Hematopoietic multipotent progenitor cell treated with erythropoietin and hydrocortisone succinate and interleukin-3 and kit ligand, for 8 days (in vitro differentiated cells): ENCODE results near the gene KCTD18.

ENCODE experiments used
- DNase-seq: peaks from one replicate; pipeline ENCODE4 v3.0.0-alpha.2; 2015

KCTD18 gene

DNA sequence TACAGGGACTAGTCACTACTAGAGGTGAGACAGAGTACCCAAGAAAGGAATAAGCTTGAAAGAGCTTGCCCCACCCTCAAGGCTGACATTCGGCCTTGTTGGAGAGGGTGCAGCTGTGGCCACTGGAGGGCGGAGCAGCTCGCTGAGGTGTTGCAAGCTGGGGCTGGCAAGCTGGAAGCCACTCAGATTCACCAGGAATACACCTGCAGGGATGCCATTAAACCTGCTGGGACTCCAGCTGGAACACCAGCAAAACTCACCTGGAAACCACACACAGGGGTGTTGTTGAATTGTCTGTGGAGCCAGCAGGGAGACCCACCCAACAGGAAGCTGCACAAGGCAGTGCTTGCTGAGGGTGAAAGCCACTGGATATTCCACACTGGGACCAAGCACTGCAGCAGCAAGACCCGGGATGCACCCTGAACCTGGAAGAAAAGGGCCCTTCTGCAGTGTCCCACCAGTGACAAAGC is 26.1 kb downstream of the KCTD18 start:
- DNase-seq, result peak; percentile 36

DNA sequence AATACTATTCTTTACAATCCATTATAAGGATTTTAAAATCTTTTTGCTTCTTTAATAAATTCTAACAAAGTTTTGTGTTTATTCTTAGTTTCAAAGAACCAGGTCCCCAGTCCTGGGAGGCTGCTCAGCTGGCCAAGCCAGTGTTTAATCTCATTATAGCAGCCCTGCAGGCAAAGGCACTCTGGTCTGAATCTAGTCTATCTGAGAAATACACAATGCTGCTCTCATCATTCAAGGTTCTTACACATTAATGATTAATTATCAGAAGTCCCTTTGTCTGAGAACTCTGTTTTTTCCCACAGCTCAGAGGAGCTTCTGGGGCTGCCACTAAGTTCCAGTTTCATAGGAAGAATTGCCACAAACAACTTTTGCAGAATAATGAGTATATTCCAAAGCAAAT is 27.7 kb downstream of the KCTD18 start:
- no peak for DNase-seq

DNA sequence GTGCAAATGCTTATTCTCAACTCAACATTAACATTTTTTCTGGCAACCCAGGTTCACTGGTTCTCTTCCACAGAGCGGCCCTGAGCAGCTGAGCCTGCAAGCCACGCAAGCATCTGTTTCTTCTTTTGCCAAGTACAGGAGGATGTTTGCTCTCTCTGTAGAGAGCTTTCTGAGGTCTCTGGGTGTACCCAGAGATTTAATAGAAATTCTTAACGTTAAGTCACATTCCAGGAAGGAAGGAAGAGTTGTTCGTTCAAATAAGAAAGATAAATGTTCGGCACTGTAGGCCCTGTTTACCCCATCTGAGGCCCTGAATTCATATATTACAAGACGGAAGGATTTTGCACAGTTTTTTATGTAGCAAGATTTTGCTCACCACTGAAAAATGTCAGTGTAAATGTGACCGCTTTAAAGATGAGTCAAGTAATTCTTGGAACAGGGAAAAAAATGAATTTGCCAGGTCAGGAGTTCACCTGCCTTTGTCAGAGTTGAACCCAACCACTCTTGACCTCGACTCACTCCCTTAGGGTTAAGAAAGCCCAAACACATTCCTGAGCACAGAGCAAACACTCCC is 30.1 kb downstream of the KCTD18 start:
- no peak for DNase-seq

DNA sequence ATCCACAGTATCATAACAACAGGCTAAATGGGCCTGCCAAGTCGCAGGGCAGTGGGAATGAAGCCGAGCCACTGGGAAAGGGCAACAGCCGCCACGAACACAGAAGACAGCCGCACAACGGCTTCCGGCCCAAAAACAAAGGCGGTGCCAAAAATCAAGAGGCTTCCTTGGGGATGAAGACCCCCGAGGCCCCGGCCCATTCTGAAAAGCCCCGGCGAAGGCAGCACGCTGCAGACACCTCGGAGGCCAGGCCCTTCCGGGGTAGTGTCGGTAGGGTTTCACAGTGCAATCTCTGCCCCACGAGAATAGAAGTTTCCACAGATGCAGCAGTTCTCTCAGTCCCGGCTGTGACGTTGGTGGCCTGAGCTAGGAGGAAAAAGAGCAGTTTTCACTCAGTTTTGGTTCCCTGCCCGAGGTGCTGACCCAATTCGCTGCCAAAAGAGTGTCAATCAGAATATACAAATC is 32.2 kb downstream of the KCTD18 start:
- no peak for DNase-seq

DNA sequence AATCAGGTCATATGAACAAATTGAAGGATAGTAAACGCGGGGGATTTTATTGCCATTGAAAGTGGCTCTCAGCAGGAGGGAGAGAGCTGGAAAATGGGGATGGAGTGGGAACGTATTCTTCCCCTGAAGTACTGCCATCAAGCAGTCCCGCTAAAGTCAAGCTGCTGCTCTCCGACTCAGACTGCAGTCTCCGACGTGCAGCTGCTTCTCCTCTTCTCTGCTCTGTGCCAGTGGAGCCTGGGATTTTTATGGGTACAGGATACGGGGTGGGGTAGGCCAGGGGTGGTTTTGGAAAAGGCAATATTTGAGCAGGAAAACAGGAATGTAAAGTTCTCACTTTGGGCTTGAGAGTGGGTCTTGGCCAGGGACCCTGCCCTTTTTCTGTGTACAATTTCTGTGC is 33.0 kb downstream of the KCTD18 start:
- DNase-seq, result no peak

DNA sequence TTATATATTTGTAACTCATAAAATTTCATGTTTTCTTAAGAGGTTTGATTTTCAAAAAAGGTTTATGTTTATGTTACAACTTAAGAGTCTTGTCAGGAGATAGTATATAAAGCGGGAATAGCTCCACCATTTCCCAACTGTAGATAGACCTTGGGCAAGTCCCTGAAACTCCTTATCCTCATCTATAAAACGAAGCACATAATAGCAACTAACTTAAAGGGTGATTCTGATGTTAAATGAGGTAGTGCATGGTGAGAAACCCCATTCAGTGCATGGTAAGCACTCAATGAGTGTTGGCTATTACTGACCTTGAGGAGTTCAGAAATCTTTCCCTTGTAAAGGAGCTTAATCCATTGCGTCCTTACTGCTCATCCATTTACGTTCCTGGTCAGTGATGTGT is 34.1 kb downstream of the KCTD18 start:
- no peak for DNase-seq

DNA sequence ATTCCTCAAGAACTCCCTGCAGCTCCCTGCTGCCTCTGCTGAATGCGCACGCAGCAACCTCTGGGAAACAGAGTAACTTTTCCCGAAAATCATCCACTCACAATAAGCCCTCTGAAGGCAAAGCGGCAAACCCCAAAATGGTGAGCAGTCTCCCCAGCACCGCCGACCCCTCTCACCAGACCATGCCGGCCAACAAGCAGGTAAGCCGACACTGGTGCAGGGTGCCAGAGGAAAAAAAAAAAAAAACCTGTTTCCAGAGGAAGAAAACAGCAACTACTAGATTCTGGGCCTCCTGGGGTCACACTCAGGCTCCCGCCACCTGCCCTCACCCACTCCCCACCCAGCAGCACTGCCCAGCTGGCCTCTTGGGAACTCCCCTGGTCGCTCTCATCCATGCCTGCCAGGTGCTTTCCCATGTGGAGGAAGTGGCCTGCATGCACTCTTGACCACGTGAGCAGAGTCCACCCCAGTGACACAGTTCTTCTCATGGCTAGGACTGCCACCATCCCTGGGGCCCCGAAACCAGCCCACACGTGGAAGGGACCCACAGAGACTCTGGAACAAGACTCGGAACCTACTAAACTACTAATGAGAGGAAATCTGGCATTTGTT is 36.9 kb downstream of the KCTD18 start:
- DNase-seq, result no peak

DNA sequence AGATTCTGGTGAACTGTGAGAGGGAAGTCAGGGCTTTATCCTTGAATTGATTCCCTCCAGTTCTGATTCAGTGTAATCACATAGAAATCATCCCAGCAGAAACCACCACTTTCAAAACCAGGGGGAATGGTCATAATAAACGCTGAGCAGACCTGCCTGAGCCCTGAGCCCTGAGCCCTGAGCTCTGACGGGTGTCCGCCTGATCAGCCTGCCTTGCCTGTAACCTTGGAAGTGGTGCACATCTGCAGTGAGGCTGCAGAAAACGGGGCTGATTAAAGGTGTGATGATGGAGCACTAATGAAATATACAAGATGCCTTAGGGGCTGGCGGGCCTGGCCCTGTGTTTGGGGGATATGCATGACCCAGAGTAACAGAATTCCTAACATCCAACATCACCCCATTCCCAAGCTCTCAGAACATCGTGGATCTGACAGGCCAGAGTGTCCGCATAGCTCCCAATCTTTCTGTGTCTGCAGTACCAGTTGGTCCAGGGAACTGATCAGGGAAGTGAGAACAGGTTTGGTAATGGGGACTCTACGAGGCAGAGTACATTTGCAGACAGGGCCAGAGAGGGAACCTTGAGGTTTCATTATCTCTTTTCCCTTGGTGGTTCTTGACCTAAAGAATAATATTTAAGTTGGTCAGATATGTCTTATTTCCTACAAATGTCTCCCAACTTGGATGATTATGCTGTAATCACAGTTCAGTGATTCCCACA is 37.8 kb downstream of the KCTD18 start:
- no peak for DNase-seq

DNA sequence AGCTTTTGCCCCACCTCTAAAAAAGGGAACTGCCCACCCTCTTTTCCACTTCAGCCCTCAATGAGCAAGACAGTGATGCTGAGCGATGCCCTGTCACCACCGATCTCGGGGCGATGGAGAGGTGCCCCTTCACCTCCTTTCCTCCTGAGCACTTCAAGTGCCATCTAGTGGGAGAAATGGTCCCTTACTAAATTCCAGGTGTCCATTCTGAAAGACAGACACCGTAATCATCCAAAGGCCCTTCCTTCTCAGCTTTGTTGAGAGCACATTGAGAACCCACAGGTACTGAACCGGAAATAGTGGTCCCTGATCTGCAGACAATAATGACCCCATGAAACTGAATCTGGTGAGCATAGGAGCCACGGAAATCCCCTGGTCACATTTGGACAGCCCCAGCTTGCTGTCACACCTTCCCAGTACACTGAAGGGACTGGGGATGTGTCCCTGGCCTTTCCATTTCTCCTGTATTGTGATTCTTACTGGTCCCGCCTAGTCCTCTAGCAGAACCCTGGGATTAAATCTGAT is 38.5 kb downstream of the KCTD18 start:
- peak; percentile 48 for DNase-seq

DNA sequence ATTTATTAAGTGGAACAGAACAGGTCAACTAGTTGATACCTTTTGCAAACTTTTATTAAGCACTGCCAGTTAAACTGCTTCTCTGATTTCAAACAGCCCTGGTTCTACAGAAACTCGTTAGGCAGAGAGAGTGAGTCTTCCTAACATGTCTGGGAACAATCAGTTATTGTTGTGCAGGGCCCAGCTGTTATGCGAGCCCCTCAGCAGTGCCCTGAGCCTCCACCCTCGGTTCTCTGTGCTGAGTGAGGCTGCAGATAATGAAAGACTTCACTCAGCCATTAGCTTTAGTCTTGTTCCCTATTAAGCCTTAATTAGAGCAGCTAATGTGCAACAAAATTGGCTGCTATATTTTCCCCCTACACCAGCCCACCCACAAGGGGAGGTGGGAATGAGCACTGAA is 39.6 kb downstream of the KCTD18 start:
- DNase-seq, result no peak

DNA sequence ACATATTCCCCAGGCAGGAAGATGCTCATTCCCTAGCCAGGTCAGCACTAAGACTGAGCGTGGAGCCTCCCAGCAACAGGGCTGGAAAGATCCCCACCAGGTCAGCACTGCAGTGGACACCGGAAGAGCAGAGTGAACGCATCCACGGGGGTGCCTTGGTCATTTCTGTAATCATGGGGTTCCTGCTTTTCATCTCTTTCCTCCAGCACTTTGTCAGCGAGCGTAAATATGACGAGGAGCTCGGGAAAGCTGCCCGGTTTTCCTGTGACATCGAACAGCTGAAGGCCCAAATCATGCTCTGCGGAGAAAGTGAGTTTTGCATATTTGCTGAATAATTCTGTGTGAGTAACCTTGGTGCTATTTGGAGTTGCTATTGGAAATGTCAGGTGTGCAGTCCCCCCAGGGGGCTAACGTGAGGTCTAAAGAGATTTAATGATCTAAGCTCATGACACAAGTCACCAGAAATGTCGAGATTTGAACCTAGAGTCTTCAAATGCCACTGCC is 40.1 kb downstream of the KCTD18 start:
- DNase-seq, result no peak

DNA sequence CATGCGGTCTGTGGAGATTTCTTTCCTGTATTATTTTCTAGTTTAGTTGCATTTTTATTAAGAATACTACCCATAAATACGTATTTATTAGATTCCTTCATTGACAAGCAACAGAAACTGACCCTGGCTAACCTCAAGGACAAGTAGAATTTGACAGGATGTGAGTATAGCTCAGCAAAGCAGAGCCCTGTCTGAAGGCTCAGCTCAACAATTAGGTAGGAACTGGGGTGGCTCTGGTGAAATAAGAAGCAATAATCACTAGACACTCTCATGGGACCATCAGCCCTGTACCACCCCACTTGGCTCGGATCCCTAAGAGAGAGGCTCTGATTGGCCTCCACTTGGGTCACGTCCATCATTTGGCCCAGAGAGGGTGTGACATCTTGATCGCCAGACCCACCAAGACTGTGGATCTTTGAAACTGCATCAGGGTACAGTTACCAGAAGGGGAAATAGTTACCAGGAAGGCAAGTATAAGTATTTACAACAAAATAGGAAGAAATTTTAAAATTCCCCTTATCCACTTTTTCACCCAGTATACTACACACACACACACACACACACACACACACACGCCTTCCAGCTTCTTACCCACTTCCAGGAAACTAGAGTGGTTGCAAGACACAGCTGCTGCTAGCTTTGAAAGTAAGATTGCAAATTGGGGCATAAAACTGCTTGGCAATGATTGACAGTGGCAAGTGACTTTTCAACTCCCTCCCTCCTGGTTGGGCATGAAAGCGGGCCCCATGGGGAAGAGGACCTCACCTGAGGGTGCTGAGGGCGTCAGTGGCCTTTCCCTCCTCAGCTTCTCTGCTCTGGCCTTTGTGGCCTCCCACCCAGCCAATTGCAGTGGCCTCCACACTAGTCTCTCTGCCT is 41.8 kb downstream of the KCTD18 start:
- DNase-seq, result no peak

DNA sequence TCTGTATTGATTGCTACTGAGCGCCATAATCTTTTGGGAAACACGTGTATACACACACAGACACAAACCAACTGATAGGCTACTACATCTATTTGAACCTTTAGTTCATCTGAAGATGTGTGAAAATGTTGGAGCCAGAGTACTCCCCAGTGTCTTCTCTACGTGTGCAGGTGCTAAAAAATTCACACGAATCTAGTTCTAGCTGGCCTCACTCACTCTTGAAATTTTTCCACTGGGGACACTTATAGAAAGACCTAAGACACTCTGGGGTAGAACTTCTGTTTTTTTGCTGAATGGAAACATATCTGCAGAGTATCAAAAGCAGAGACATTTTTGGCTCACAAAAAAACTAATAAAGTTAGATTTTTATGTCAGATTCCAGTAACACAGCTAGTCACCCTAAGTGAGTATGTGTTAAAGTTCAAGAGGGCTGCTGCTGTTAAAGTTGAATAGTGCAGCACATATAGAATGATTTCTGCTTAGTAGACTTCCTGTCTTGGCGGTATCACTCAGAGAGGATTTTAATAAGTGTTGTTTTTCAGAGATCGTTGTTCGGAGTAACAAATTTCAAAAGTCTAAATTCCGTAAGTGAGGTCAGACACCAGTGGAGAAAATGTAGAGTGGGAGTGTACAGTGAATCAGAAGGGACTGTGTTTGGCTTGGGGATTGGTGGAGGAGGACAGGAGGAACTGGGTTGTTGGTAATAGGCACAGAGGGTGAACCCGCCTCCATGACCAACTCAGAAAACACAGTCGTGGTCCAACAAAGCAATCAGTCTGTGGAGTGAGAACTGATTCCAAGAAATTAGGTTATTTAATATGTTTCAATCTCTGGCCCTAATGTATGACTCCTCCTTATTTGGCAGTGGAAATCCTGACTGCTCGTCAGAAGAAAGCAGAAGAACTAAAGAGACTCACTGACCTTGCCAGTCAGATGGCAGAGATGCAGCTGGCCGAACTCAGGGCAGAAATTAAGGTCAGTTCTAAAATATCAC is 43.1 kb downstream of the KCTD18 start:
- DNase-seq, result no peak

DNA sequence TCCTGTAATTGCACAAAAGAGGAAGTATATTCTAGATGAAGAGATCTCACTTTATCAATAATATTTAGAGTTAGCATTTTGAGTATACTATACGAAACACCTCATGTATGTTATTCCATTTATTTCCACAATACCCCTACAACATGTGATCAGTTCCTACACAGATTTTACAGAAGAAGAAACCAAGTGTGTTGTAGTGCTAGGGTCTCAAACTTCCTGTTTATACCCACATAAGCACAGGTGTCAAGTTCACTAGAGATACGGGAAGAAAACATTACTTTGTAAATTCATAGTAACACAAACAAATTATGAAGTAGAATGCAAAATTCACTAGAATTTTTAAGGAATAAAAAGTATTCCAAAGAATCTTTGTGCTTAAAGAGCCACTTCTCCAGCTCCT is 46.4 kb downstream of the KCTD18 start:
- DNase-seq, result no peak

DNA sequence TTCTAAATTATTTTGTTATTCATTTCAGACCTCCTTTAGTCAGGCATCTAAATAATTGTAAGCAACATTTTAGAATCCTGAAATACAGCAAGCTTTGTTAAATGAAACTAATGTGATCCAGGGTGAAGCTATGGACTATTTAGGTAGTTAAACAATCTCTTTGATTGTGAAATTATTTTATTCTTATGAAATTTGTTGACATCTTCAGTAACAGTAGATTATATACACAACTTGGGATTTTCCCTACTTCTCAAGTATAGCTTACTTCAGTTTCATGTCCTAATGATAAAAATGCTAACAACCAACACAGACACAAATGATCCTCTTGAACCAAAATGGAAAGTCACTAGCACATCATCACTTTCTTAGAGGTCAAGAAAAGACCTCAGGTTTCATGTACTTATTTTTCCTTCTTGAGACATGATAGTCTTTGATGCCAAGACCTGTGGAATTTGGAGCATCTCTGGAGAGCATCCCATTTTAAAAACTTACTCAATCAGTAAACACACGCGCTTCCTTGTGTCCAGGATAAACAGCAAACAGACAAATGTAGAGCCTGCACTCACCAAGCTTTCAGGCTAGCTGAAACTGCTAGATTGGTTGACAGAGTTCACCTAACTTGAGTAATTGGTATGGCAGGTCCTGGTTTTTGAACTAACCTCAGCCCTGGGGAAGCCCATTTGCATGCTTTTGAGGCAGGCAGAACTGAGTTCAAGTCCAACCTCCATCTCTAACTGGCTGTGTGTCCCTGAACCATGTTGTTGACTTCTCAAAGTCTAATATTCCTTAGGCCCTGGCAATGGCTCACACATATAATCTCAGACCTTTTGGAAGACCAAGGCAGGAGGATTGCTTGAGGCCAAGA is 47.8 kb downstream of the KCTD18 start:
- no peak for DNase-seq

DNA sequence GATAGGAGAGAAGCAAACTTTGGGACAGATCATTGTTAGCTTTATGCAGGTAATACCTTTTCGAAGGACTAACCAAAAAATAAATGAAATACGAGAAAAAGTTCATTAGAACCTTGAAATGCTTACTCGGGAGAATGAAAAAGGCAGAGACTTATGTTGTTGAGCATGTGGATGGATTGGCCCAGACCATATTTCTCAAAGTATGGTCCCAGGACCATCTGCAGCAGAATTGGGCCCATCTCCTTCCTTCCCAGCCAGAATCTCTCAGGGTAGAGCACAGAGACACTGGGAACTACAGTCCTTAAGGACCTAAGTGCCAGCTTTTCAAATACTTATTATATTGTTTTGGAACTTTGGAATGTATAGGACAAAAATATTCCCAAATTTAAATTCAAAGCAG is 50.8 kb downstream of the KCTD18 start:
- DNase-seq, result no peak

DNA sequence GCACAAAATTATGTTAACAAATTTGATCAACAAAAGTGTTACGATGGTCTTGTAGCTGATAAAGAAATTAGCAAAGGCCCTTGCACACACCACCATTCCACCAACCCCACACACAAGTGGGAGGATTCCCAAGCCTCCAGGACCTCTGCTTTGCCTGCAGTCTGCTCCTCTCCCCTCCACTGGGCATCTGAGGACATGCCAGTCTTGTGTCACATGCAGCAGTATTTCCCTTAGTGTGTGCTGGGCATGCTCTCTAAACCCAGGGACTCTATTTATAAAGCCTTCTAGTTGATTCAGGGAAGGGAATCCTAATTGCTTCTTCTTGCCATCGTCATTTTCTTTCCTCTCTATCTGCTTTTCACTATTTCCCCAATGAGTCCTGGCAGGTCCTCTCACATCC is 53.3 kb downstream of the KCTD18 start:
- no peak for DNase-seq

DNA sequence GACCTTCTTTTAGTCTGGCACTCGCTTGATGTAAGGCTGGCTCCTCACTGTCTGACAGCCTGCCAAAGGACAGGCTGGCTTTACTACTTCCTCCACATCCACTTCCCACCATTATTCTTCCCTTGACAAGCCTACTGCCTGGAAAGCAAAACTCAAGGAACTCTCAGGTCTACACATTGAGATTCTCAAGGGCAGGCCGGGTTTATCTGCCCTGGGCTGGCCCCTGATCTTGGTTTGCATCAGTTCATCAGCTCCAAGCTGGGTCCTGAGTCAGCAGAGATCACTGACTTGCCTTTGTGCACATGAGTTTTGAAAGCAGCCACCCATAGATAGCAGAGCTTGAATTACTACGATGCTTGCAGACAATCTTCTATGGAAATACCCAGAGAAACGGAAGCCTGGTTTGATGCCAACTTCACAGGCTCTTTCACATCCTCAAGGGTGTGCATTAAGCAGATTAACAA is 53.9 kb downstream of the KCTD18 start:
- no peak for DNase-seq

DNA sequence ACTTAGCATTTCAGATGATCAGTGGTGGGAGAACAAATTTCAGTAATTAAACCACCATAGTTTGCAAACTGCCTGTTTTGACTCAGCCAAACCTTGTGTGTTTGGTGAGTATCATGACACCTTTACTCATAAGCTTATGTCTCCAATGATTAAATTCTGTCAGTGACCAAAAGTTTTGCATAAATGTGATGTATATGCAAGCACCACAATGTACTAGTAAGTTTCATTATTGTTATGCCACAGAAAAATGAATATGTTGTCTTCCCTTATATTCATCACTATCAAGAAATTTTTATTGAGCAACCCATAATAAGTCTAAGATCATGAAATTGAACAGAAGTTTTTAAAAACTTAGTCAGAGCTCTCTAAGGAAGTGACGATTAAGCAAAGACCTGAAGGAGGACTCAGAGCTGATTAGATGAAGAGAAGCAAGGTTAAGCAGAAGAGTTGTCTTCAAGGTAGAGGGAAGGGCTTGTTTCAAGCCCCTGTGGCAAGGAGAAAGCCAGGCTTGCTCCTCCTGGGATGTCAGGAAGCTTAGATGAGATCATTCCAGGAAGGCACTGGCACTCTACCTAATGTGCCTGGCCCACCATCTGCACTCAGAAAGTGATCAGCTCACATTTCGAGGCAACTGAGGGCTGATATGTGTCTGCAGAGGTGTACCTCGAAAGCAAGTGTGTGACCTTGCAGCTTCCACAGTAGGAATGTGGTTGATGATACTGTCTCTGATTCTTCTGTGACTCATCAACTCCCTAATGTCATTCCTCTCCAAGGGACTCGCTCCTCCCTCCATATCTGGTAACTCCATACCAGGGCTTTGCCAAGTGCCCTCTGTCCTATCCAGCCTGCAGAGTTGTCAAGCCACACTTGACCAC is 54.7 kb downstream of the KCTD18 start:
- no peak for DNase-seq
